Stimulated activated CD4-positive, alpha-beta T cell treated with anti-CD3 and anti-CD28 coated beads, Interleukin-2, amount 100 ng/mL, for 4 hours (primary cell): Measurements from ENCODE around the gene KDM7A.

Experiments
- DNase-seq: peaks from one replicate; pipeline ENCODE4 v3.0.0-alpha.2; 2020; ENCODE audit warnings: low read depth

The KDM7A gene

GRCh38 chr7:140054751-140055150 lies 122.0 kb downstream of the KDM7A start:
- DNase-seq = no peak

GRCh38 chr7:140053812-140054539 lies 122.8 kb downstream of the KDM7A start:
- no peak for DNase-seq

- no peak for DNase-seq
Measured at GRCh38 chr7:140051820-140052219, 125.0 kb downstream of the KDM7A start.

- DNase-seq = no peak
Measured at GRCh38 chr7:140050100-140050499, 126.7 kb downstream of the KDM7A start.

GRCh38 chr7:140049339-140050024 lies 127.3 kb downstream of the KDM7A start:
- DNase-seq = no peak

GRCh38 chr7:140048989-140049338 lies 127.8 kb downstream of the KDM7A start:
- no peak for DNase-seq

- DNase-seq = no peak
Measured at GRCh38 chr7:140048138-140048537, 128.6 kb downstream of the KDM7A start.

GRCh38 chr7:140047197-140047596 lies 129.6 kb downstream of the KDM7A start:
- DNase-seq = no peak

- no peak for DNase-seq
Measured at GRCh38 chr7:140045697-140046096, 131.1 kb downstream of the KDM7A start.

- no peak for DNase-seq
Measured at GRCh38 chr7:140044251-140044650, 132.5 kb downstream of the KDM7A start.

- DNase-seq = no peak
Measured at GRCh38 chr7:140042386-140042670, 134.5 kb downstream of the KDM7A start.

GRCh38 chr7:140041659-140042385 lies 135.0 kb downstream of the KDM7A start:
- DNase-seq = no peak

GRCh38 chr7:140039896-140040295 lies 136.9 kb downstream of the KDM7A start:
- DNase-seq = no peak

- DNase-seq = no peak
Measured at GRCh38 chr7:140039066-140039465, 137.7 kb downstream of the KDM7A start.

- no peak for DNase-seq
Measured at GRCh38 chr7:140036224-140036962, 140.4 kb downstream of the KDM7A start.

GRCh38 chr7:140035400-140036223 lies 141.2 kb downstream of the KDM7A start:
- DNase-seq = no peak
